GM12801 (cell line): Measurements from ENCODE around the gene ADCY2.

Experiments
- TF ChIP-seq, protein P1 (sequence below): IDR thresholded peaks from one replicate; pipeline ENCODE4 v1.5.1; 2011; ENCODE audit warnings: control low read depth; ENCODE audit not compliant: insufficient read length; ENCODE audit errors: extremely low read depth

The ADCY2 gene

DNA sequence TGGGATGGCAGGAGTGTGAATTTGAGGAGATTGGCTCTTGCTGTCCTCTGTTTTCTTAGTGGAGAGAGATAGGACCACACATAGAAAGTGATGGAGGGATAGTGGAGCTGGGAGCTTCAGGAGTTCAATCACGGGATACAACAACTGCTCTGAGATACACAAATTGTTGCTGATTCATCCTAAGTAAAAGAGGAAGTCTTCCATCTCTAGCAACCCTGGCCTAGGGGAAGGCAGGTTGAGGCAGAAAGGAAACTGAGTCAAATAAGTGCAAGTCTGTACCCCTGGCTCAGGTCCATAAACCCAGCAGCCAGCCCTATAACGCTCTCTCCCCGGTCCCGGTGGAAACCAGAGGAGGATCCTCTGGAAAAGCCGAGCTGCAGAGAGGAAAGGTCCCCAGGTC lies 97.7 kb downstream of the ADCY2 start:
- TF ChIP-seq, protein P1, sequence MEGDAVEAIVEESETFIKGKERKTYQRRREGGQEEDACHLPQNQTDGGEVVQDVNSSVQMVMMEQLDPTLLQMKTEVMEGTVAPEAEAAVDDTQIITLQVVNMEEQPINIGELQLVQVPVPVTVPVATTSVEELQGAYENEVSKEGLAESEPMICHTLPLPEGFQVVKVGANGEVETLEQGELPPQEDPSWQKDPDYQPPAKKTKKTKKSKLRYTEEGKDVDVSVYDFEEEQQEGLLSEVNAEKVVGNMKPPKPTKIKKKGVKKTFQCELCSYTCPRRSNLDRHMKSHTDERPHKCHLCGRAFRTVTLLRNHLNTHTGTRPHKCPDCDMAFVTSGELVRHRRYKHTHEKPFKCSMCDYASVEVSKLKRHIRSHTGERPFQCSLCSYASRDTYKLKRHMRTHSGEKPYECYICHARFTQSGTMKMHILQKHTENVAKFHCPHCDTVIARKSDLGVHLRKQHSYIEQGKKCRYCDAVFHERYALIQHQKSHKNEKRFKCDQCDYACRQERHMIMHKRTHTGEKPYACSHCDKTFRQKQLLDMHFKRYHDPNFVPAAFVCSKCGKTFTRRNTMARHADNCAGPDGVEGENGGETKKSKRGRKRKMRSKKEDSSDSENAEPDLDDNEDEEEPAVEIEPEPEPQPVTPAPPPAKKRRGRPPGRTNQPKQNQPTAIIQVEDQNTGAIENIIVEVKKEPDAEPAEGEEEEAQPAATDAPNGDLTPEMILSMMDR: no peak

- TF ChIP-seq, protein P1: no peak
Measured at GRCh38 chr5:7494481-7495130, 98.7 kb downstream of the ADCY2 start.

DNA sequence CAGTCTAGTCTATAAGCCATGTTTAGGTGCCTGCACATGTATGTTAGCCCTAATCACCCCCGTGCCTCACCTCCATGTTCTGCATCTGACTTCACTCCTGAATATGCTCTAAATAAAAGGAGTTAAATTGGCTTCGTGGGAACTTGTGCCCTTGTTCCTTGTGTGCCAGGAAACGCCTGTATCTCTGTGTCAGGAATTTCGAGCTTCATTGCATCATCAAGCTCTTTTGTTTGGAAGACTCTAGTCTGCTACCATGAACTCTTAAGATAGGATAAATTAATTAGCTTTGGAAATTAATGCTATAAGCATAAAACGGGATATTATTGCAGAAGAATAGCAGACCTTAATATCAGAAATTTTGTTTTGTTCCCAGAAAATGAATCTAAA lies 99.2 kb downstream of the ADCY2 start:
- TF ChIP-seq, protein P1: no peak

- TF ChIP-seq, protein P1: no peak
Measured at GRCh38 chr5:7500256-7500655, 104.3 kb downstream of the ADCY2 start.

DNA sequence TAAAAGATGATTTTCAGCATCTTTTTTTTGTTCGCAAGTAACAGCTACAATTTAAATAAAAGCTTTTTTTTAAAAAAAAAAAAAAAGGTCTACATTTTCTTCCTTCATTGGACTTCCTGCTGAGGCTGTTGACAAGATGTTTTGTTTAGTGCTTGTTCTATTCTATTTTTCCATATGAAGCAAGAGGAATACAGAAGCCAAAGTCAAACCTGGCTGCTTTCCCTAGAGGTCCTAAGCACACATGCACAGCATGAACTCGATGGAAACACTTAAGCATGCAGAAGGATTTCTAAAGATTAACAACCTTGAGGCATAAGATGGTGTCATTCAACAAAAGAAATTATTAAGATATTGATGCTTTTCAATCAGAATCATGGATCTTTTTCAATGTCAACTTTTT lies 105.1 kb downstream of the ADCY2 start:
- TF ChIP-seq, protein P1: no peak

GRCh38 chr5:7503564-7503963 lies 107.6 kb downstream of the ADCY2 start:
- TF ChIP-seq, protein P1: no peak

GRCh38 chr5:7515284-7515914 lies 119.5 kb downstream of the ADCY2 start:
- TF ChIP-seq, protein P1: no peak
